ENCODE data around the gene WDR70.
"Not testable (repeated sequence)": the region's sequence is repeated elsewhere in the genome, so short reads cannot be mapped to it uniquely, and the experiment has no call there.

Gene WDR70

GRCh38 chr5:37454402-37455055, 75.4 kb downstream of the WDR70 start:
- not testable (repeated sequence) for DNase-seq

- DNase-seq = not testable (repeated sequence)
Observed at GRCh38 chr5:37463191-37464051, 84.3 kb downstream of the WDR70 start.

DNA sequence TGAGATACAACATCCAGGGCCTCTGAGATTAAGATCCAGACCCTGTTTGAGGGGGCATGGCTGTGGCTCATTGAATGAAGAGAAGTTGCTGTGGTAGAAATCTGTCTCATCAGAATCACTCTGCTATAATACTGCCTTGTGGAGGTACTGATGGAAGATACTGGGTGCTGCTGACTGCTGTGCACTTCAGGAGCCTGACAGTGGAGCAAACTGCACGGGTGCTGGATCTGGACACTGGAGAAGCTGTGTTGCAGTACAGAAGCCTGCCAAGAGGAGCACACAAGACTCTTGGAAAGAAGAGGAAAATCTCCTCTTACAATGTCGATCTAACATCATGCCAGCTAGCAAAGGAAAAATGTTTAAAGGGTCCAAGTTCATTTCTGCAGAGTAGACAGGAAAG, 85.5 kb downstream of the WDR70 start:
- DNase-seq = not testable (repeated sequence)

- not testable (repeated sequence) for DNase-seq
Observed at GRCh38 chr5:37469383-37469782, 90.3 kb downstream of the WDR70 start.

DNA sequence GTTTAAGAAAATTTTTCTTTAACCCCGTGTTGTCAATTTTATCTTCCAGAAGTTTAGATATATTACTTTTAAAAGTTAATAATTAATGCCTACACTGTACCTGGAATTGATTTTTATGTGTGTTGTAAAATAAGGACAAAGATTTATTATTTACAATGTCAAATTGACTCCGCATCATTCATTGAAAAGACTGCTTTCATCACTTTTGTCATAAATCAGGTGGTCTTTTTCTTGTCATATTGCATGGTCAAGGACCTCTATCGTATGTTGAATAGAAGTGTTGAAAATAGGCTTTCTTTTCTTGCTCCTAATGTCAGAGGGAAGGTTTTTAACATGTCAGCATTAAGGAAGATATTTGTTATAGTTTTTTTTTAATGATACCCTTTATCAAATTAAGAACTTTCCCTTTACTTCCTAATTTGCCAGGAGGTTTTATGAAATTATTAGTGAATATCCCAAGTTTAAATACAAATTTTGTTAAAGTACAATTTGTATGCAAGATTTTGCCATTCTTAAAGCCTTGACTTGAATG, 92.6 kb downstream of the WDR70 start:
- DNase-seq = no peak

DNA sequence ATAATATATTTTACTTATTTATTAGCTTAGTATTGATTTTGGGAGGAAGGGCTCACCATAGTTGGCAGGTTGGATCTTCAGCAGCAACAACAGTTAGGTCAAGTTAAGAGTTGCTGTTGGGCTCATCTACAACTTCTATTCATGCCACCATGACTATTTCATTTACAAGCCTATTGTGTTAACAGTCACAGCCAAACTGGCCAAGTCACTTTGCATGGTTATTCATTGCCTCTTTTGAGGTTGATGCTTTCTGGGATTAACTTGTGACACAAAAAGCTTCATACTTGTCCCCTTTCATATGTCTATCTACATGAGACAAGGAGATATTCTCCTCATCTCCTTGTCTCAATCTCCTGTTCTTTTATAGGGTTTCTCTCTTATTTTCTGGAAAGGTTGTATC, 98.3 kb downstream of the WDR70 start:
- no peak for DNase-seq

DNA sequence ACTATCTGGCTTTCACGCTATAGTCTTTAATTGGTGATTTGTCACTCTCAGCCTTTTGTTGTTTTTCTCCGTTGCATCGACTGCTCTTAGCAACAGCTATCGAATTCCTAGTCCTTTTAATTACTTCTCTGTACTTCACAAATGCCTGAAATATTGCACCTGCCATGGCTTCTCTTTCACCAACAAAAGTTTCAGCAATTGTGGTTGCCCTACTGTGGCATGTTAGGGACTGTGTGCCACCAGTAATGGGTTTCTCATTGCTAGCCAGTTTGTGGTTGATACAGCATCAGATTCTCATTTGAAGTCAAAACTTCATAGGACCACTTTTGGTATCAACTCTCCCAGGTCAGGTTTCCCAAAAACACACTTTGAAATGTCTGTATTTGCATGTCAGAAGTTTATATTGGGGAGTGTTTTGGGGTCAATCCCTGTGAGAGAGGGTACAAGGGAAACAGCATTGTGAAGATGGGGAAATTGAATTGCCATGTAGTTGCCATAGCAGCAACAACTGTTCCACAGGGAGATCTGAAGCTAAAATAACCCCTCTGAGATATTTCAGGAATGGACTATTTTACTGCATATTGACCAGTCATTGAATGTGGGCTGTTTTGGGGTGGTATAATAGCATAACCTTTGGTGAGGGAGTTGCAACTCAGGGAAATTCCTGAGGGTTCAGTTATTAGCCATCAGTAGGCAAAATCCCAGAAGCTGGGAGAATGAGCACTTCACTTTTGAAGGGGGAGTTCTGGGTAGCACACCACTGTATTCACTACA, 99.2 kb downstream of the WDR70 start:
- no peak for DNase-seq

GRCh38 chr5:37481395-37481794, 102.3 kb downstream of the WDR70 start:
- not testable (repeated sequence) for DNase-seq

- no peak for DNase-seq
Observed at GRCh38 chr5:37490120-37490810, 111.1 kb downstream of the WDR70 start.

DNA sequence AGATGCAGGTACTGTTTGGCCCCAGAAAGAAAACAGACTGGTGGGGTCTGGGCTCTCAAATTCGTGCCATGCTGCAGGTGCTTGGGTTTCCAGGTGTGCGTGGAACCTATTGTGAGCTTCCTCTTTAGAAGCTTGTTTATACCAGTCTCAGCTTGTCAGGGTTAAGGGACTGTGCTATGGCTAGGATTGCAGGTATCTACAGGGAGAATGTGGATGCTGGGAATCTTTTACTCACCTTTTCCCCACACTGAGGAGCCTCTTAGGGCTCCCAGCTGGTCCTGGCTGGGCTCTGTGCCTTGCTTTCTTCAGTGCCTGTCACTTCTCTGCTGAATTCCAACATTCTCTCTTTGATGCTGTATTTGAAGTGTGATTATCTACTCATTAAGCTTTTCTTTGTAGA, 111.8 kb downstream of the WDR70 start:
- DNase-seq = no peak

DNA sequence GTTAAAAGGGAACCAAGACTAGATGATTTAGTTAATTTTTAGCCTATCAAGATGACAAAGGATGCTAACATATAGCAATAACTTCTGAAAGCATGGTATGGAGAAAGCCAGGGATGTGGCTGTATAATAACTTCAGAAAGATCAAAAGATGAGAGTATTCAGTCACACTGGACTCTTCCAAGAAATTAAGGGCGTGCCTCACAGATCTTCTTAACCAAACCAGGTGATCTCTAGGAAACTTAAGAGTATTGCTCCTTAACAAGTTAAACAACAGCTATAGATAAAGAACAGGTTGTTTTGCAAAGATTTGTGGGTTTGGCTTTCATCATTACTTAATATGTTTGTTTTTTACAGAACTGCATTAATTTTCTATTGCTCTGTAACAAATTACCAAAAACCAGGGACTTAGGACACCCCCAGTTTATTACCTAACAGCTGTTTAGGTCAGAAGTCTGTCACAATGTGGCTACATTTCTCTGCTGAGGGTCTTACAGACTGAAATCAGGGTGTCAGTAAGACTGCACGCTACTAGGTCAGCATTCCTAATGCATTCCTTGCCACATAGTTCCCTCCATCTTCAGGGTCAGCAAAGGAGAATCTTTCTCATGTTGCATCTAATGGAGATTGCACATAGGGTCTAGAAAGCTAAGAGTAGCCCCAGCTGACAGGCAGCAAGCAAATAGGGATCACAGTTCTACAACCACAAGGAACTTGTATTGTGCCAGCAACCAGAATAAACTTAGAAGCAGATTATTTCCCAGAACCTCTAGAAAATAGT, 113.8 kb downstream of the WDR70 start:
- no peak for DNase-seq

- no peak for DNase-seq
Observed at GRCh38 chr5:37494756-37495155, 115.6 kb downstream of the WDR70 start.

DNA sequence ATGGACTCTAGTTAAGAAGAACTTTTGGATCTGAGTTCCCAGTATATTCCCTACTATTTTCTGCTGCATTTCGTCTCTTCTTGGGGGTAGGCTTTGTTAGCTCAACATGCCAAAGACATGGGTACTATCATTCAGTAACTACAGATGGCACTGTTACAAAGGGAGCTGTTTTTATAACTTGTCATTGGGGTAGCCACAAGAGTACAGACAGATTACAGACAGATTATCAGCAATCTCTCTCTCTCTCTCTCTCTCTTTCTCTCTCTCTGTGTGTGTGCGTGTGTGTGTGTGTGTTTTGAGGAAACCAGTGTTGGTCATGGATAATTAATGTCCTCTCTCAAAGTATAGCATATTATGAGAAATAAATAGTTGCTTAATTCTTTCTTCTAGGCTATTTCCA, 116.1 kb downstream of the WDR70 start:
- no peak for DNase-seq

- no peak for DNase-seq
Observed at GRCh38 chr5:37495668-37496347, 116.7 kb downstream of the WDR70 start.

- DNase-seq = no peak
Observed at GRCh38 chr5:37496902-37497445, 117.9 kb downstream of the WDR70 start.

DNA sequence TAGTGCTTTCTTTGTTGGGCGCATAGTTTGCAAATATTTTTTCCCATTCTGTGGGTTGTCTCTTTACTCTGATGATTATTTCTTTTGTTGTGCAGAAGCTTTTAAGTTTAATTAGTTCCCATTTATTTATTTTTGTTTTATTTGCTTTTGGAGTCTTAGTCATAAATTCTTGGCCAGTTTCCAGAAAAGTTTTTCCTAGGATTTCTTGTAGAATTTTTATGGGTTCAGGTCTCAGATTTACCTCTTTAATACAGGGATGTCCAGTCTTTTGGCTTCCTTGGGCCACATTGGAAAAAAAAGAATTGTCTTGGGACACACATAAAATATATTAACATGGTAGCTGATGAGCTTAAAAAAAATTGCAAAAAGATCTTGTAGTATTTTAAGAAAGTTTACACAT, 122.0 kb downstream of the WDR70 start:
- no peak for DNase-seq

DNA sequence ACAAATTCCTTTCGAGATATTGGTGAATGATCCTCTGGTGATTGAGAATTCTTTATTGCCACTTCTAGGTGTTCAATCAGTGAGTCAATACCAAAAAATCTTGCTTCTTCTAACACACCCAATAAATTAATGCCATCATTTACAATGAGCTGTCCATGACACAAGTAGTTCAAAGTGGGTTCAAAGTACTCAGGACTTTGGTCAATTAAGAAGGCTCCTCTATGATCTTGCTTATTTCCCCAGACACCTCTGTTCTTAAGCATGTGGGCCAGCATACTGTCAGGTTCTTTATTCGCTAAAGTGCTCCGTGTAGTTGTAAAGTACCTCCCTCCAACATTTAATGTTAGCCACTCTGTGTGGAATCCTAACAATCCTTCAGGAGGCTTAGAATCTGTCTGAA, 127.1 kb downstream of the WDR70 start:
- no peak for DNase-seq

DNA sequence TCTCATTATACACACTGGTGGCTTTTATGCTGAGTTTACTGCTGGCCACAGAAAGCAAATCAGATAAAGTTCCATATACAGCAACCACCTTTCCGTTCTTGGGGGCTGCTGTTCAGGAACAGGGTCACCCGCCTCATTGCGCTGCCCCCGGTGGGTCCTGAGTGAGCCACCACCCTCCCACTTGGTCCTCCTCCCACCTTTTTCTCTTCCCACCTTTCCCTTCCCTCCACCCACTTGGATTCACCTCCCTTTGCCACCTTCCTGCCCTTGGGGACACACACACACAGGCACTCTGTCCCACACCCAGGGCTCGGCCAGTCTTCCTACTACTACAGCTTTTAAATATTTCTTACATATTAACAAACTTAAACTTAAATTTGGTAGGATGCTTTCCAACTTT, 127.6 kb downstream of the WDR70 start:
- no peak for DNase-seq

DNA sequence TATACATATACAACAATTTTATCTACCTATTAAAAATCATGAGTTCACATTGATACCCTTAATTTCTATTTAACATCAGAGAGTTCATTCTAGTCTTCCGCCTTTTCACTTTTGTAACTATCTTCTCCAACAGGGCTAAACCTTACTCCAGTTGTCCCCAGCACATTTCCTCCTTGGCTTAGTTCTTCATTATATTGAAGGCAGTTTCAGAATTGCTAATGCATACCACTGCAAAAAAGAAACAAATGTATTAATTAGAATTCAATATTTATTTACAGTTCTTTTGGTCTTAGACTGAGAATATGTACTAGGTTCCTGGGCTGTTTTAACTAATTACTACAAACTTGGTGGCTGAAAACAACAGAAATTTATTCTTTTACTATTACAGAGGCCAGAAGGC, 132.5 kb downstream of the WDR70 start:
- no peak for DNase-seq

DNA sequence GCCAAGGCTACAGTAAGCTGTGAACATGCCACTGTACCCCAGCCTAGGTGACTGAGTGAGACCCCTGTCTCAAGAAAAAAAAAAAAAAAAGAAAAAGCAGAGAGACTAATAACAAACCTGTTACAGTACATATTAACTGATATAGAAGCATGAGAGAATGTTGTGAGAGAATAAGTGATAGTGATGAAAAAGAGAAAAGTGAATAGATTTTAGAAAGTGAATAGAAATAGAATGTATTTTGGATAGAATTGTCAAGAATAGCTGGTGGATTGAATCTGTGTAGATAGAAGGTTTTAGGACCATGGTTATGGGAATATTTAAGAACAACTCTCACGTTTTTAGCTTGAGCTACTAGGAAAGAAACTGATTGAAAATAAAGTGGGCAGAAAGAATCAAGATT, 135.8 kb downstream of the WDR70 start:
- no peak for DNase-seq

GRCh38 chr5:37517686-37518085, 138.6 kb downstream of the WDR70 start:
- no peak for DNase-seq

All from activated CD4-positive, alpha-beta T cell treated with anti-CD3 and anti-CD28 coated beads, Interleukin-2, amount 50 U/mL, for 1 hour (primary cell).